OCI-LY3 (cell line): ENCODE measurements around the gene RNASE4.

Source experiments
- CTCF ChIP-seq: fragments of 200-600, 300-600 bp; sonication (generic); IDR thresholded peaks from 2 replicates; pipeline ENCODE4 v1.5.1; 2014; ENCODE audit warnings: antibody characterized with exemption, low read length, low read depth
- EZH2phosphoT487 ChIP-seq: fragments of 200-600 bp; shearing (Covaris generic); IDR thresholded peaks from 2 replicates; pipeline ENCODE4 v1.6.1; 2018; ENCODE audit warnings: antibody characterized with exemption, mixed run types, low read depth

- TF ChIP-seq CTCF (no peak), EZH2phosphoT487 (no peak)
Observed at GRCh38 chr14:20682127-20682434, 2.3 kb upstream of the RNASE4 start.
